ENCODE measurements around the gene CCDC141. TPM values are rescaled to one million over a fixed set of nuclear protein-coding genes. Genes with fewer than 3 reads are reported as not detected.

Gene CCDC141
- total and polyA plus RNA-seq, 2 experiments from 2014 or later: 11.7 to 13.4 TPM

- H3K79me2 ChIP-seq (replicated peaks; ENCODE audit: insufficient read depth): no peaks in the 10 kb centered on the region
- no peak overlapping the region for H3K4me2 ChIP-seq
- Mint-ChIP-seq H3K4me1 (no peaks in the 10 kb centered on the region), H3K27ac (no peak overlapping the region), H3K36me3 (ENCODE audit: low read depth) (peaks cover 27% of the 10 kb centered on the region), H3K4me3 (no peak overlapping the region), H3K9me3 (peaks cover 24% of the 10 kb centered on the region), H3K27me3 (ENCODE audit: insufficient read depth, low read depth, poor library complexity) (no peaks in the 10 kb centered on the region)
- H2AFZ ChIP-seq: no peak overlapping the region
- no peak overlapping the region for H3K4me3 ChIP-seq
- no peaks in the 10 kb centered on the region for H4K20me1 ChIP-seq (replicated peaks; ENCODE audit: insufficient read depth)
- TF ChIP-seq ZNF331 (CRISPR knock-in tag; IDR thresholded peaks at IDR 0.05; ENCODE audit: low read depth) (no peak), POLR2AphosphoS5 (IDR thresholded peaks at IDR 0.05; ENCODE audit: low read depth) (no peak), EZH2phosphoT487 (IDR thresholded peaks at IDR 0.05; ENCODE audit: unreplicated experiment) (no peak), JUNB (IDR thresholded peaks at IDR 0.05; ENCODE audit: unreplicated experiment) (no peak), STAT1 (IDR thresholded peaks at IDR 0.05; ENCODE audit: unreplicated experiment) (no peak), CREB1 (CRISPR knock-in tag; IDR thresholded peaks at IDR 0.05; ENCODE audit: low read depth) (no peak), REST (IDR thresholded peaks at IDR 0.05; ENCODE audit: unreplicated experiment) (no peak), CTCF (conservative IDR thresholded peaks at IDR 0.05; ENCODE audit: low read depth in 2 of 2) (no peak), ZNF114 (CRISPR knock-in tag; IDR thresholded peaks at IDR 0.05) (no peak), EZH2 (IDR thresholded peaks at IDR 0.05; ENCODE audit: low read depth, unreplicated experiment) (no peak), NANOG (IDR thresholded peaks at IDR 0.05; ENCODE audit: borderline replicate concordance) (no peak)
- TF ChIP-seq, protein P1, sequence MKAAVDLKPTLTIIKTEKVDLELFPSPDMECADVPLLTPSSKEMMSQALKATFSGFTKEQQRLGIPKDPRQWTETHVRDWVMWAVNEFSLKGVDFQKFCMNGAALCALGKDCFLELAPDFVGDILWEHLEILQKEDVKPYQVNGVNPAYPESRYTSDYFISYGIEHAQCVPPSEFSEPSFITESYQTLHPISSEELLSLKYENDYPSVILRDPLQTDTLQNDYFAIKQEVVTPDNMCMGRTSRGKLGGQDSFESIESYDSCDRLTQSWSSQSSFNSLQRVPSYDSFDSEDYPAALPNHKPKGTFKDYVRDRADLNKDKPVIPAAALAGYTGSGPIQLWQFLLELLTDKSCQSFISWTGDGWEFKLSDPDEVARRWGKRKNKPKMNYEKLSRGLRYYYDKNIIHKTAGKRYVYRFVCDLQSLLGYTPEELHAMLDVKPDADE (IDR thresholded peaks at IDR 0.05): no peak
- TF ChIP-seq, protein P2, sequence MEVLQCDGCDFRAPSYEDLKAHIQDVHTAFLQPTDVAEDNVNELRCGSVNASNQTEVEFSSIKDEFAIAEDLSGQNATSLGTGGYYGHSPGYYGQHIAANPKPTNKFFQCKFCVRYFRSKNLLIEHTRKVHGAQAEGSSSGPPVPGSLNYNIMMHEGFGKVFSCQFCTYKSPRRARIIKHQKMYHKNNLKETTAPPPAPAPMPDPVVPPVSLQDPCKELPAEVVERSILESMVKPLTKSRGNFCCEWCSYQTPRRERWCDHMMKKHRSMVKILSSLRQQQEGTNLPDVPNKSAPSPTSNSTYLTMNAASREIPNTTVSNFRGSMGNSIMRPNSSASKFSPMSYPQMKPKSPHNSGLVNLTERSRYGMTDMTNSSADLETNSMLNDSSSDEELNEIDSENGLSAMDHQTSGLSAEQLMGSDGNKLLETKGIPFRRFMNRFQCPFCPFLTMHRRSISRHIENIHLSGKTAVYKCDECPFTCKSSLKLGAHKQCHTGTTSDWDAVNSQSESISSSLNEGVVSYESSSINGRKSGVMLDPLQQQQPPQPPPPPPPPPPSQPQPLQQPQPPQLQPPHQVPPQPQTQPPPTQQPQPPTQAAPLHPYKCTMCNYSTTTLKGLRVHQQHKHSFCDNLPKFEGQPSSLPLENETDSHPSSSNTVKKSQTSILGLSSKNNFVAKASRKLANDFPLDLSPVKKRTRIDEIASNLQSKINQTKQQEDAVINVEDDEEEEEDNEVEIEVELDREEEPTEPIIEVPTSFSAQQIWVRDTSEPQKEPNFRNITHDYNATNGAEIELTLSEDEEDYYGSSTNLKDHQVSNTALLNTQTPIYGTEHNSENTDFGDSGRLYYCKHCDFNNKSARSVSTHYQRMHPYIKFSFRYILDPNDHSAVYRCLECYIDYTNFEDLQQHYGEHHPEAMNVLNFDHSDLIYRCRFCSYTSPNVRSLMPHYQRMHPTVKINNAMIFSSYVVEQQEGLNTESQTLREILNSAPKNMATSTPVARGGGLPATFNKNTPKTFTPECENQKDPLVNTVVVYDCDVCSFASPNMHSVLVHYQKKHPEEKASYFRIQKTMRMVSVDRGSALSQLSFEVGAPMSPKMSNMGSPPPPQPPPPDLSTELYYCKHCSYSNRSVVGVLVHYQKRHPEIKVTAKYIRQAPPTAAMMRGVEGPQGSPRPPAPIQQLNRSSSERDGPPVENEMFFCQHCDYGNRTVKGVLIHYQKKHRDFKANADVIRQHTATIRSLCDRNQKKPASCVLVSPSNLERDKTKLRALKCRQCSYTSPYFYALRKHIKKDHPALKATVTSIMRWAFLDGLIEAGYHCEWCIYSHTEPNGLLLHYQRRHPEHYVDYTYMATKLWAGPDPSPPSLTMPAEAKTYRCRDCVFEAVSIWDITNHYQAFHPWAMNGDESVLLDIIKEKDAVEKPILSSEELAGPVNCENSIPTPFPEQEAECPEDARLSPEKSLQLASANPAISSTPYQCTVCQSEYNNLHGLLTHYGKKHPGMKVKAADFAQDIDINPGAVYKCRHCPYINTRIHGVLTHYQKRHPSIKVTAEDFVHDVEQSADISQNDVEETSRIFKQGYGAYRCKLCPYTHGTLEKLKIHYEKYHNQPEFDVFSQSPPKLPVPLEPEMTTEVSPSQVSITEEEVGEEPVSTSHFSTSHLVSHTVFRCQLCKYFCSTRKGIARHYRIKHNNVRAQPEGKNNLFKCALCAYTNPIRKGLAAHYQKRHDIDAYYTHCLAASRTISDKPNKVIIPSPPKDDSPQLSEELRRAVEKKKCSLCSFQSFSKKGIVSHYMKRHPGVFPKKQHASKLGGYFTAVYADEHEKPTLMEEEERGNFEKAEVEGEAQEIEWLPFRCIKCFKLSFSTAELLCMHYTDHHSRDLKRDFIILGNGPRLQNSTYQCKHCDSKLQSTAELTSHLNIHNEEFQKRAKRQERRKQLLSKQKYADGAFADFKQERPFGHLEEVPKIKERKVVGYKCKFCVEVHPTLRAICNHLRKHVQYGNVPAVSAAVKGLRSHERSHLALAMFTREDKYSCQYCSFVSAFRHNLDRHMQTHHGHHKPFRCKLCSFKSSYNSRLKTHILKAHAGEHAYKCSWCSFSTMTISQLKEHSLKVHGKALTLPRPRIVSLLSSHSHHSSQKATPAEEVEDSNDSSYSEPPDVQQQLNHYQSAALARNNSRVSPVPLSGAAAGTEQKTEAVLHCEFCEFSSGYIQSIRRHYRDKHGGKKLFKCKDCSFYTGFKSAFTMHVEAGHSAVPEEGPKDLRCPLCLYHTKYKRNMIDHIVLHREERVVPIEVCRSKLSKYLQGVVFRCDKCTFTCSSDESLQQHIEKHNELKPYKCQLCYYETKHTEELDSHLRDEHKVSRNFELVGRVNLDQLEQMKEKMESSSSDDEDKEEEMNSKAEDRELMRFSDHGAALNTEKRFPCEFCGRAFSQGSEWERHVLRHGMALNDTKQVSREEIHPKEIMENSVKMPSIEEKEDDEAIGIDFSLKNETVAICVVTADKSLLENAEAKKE (CRISPR knock-in tag; IDR thresholded peaks at IDR 0.05): no peak
- H3K36me3 ChIP-seq (ENCODE audit: insufficient read depth): 0 out of 2 replicates have a peak, but pooled peaks cover 5% of the 10 kb centered on the region
- 0 out of 2 replicates have a peak, but pooled peaks cover 3% of the 10 kb centered on the region for H3K9me2 ChIP-seq (ENCODE audit: insufficient read depth)
- DNase-seq (ENCODE audit: low spot score) (no peak), ATAC-seq (no peak)
- H3K27ac ChIP-seq (ENCODE audit: low read depth): no peak overlapping the region
- no peaks in the 10 kb centered on the region for H3K4me1 ChIP-seq (ENCODE audit: insufficient read depth)
- no peaks in the 10 kb centered on the region for H3K27me3 ChIP-seq (ENCODE audit: insufficient read depth)
- no peaks in the 10 kb centered on the region for H3F3A ChIP-seq (replicated peaks; ENCODE audit: low read depth)
These were observed 55.7 kb downstream of the CCDC141 start for GRCh38 chr2:178994264-178994663.

All from GM23338 (cell line).